Measurements from ENCODE around the gene LRRK2. TPM values are rescaled to one million over a fixed set of nuclear protein-coding genes. Genes with fewer than 3 reads are reported as not detected.

The LRRK2 gene
- total and polyA plus RNA-seq, 2 experiments from 2014 or later = 0.24 TPM; not detected in 1

DNA sequence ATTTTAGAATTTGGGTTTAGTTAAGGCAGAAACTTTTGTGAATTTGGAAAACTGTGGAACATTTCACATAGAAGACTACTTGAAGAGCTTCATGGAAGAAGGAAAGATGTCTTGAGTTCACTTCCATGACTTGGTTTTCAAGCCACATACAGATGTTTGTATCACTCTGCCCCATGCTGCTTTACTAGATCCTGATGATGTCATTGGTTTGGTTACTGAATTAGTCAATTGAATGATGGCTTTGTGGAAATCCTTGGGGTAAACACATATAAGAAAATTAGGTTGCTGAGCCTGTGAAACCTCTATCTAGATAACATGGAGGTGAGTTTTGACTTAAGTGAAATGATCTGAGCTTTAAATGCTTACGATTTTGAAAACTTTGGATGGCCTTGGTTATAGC lies 90.6 kb downstream of the LRRK2 start:
- Histone ChIP-seq H2AFZ (no peak overlapping the region), H3K27ac (ENCODE audit: low read depth) (no peak overlapping the region), H3F3A (replicated peaks; ENCODE audit: low read depth) (no peaks in the 10 kb centered on the region), H3K4me3 (no peak overlapping the region), H3K4me2 (no peak overlapping the region), H4K20me1 (replicated peaks; ENCODE audit: insufficient read depth) (no peaks in the 10 kb centered on the region), H3K79me2 (replicated peaks; ENCODE audit: insufficient read depth) (no peaks in the 10 kb centered on the region), H3K9me2 (ENCODE audit: insufficient read depth) (no peaks in the 10 kb centered on the region), H3K4me1 (ENCODE audit: insufficient read depth) (no peaks in the 10 kb centered on the region; the same call in 1 of the 2 replicates), H3K27me3 (ENCODE audit: insufficient read depth) (no peaks in the 10 kb centered on the region), H3K36me3 (ENCODE audit: insufficient read depth) (no peaks in the 10 kb centered on the region)
- no peaks in the 10 kb centered on the region for H3K4me1 Mint-ChIP-seq
- no peak overlapping the region for H3K27ac Mint-ChIP-seq
- no peaks in the 10 kb centered on the region for H3K9me3 Mint-ChIP-seq
- no peaks in the 10 kb centered on the region for H3K27me3 Mint-ChIP-seq (ENCODE audit: insufficient read depth, low read depth, poor library complexity)
- no peak for TF ChIP-seq ZNF331 (CRISPR knock-in tag; IDR thresholded peaks at IDR 0.05; ENCODE audit: low read depth)
- TF ChIP-seq EZH2phosphoT487 (IDR thresholded peaks at IDR 0.05; ENCODE audit: unreplicated experiment) = no peak
- TF ChIP-seq, protein P1, sequence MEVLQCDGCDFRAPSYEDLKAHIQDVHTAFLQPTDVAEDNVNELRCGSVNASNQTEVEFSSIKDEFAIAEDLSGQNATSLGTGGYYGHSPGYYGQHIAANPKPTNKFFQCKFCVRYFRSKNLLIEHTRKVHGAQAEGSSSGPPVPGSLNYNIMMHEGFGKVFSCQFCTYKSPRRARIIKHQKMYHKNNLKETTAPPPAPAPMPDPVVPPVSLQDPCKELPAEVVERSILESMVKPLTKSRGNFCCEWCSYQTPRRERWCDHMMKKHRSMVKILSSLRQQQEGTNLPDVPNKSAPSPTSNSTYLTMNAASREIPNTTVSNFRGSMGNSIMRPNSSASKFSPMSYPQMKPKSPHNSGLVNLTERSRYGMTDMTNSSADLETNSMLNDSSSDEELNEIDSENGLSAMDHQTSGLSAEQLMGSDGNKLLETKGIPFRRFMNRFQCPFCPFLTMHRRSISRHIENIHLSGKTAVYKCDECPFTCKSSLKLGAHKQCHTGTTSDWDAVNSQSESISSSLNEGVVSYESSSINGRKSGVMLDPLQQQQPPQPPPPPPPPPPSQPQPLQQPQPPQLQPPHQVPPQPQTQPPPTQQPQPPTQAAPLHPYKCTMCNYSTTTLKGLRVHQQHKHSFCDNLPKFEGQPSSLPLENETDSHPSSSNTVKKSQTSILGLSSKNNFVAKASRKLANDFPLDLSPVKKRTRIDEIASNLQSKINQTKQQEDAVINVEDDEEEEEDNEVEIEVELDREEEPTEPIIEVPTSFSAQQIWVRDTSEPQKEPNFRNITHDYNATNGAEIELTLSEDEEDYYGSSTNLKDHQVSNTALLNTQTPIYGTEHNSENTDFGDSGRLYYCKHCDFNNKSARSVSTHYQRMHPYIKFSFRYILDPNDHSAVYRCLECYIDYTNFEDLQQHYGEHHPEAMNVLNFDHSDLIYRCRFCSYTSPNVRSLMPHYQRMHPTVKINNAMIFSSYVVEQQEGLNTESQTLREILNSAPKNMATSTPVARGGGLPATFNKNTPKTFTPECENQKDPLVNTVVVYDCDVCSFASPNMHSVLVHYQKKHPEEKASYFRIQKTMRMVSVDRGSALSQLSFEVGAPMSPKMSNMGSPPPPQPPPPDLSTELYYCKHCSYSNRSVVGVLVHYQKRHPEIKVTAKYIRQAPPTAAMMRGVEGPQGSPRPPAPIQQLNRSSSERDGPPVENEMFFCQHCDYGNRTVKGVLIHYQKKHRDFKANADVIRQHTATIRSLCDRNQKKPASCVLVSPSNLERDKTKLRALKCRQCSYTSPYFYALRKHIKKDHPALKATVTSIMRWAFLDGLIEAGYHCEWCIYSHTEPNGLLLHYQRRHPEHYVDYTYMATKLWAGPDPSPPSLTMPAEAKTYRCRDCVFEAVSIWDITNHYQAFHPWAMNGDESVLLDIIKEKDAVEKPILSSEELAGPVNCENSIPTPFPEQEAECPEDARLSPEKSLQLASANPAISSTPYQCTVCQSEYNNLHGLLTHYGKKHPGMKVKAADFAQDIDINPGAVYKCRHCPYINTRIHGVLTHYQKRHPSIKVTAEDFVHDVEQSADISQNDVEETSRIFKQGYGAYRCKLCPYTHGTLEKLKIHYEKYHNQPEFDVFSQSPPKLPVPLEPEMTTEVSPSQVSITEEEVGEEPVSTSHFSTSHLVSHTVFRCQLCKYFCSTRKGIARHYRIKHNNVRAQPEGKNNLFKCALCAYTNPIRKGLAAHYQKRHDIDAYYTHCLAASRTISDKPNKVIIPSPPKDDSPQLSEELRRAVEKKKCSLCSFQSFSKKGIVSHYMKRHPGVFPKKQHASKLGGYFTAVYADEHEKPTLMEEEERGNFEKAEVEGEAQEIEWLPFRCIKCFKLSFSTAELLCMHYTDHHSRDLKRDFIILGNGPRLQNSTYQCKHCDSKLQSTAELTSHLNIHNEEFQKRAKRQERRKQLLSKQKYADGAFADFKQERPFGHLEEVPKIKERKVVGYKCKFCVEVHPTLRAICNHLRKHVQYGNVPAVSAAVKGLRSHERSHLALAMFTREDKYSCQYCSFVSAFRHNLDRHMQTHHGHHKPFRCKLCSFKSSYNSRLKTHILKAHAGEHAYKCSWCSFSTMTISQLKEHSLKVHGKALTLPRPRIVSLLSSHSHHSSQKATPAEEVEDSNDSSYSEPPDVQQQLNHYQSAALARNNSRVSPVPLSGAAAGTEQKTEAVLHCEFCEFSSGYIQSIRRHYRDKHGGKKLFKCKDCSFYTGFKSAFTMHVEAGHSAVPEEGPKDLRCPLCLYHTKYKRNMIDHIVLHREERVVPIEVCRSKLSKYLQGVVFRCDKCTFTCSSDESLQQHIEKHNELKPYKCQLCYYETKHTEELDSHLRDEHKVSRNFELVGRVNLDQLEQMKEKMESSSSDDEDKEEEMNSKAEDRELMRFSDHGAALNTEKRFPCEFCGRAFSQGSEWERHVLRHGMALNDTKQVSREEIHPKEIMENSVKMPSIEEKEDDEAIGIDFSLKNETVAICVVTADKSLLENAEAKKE (CRISPR knock-in tag; IDR thresholded peaks at IDR 0.05) = no peak
- no peak for TF ChIP-seq EZH2 (IDR thresholded peaks at IDR 0.05; ENCODE audit: low read depth, unreplicated experiment)
- TF ChIP-seq, protein P2, sequence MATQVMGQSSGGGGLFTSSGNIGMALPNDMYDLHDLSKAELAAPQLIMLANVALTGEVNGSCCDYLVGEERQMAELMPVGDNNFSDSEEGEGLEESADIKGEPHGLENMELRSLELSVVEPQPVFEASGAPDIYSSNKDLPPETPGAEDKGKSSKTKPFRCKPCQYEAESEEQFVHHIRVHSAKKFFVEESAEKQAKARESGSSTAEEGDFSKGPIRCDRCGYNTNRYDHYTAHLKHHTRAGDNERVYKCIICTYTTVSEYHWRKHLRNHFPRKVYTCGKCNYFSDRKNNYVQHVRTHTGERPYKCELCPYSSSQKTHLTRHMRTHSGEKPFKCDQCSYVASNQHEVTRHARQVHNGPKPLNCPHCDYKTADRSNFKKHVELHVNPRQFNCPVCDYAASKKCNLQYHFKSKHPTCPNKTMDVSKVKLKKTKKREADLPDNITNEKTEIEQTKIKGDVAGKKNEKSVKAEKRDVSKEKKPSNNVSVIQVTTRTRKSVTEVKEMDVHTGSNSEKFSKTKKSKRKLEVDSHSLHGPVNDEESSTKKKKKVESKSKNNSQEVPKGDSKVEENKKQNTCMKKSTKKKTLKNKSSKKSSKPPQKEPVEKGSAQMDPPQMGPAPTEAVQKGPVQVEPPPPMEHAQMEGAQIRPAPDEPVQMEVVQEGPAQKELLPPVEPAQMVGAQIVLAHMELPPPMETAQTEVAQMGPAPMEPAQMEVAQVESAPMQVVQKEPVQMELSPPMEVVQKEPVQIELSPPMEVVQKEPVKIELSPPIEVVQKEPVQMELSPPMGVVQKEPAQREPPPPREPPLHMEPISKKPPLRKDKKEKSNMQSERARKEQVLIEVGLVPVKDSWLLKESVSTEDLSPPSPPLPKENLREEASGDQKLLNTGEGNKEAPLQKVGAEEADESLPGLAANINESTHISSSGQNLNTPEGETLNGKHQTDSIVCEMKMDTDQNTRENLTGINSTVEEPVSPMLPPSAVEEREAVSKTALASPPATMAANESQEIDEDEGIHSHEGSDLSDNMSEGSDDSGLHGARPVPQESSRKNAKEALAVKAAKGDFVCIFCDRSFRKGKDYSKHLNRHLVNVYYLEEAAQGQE (IDR thresholded peaks at IDR 0.05; ENCODE audit: unreplicated experiment) = no peak
- TF ChIP-seq, protein P3, sequence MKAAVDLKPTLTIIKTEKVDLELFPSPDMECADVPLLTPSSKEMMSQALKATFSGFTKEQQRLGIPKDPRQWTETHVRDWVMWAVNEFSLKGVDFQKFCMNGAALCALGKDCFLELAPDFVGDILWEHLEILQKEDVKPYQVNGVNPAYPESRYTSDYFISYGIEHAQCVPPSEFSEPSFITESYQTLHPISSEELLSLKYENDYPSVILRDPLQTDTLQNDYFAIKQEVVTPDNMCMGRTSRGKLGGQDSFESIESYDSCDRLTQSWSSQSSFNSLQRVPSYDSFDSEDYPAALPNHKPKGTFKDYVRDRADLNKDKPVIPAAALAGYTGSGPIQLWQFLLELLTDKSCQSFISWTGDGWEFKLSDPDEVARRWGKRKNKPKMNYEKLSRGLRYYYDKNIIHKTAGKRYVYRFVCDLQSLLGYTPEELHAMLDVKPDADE (IDR thresholded peaks at IDR 0.05) = no peak
- no peak for TF ChIP-seq POLR2AphosphoS5 (IDR thresholded peaks at IDR 0.05; ENCODE audit: low read depth)
- no peak for TF ChIP-seq STAT1 (IDR thresholded peaks at IDR 0.05; ENCODE audit: unreplicated experiment)
- TF ChIP-seq CREB1 (CRISPR knock-in tag; IDR thresholded peaks at IDR 0.05; ENCODE audit: low read depth) = no peak
- TF ChIP-seq ZNF114 (CRISPR knock-in tag; IDR thresholded peaks at IDR 0.05) = no peak
- TF ChIP-seq NANOG (IDR thresholded peaks at IDR 0.05; ENCODE audit: borderline replicate concordance) = no peak
- TF ChIP-seq, protein P4, sequence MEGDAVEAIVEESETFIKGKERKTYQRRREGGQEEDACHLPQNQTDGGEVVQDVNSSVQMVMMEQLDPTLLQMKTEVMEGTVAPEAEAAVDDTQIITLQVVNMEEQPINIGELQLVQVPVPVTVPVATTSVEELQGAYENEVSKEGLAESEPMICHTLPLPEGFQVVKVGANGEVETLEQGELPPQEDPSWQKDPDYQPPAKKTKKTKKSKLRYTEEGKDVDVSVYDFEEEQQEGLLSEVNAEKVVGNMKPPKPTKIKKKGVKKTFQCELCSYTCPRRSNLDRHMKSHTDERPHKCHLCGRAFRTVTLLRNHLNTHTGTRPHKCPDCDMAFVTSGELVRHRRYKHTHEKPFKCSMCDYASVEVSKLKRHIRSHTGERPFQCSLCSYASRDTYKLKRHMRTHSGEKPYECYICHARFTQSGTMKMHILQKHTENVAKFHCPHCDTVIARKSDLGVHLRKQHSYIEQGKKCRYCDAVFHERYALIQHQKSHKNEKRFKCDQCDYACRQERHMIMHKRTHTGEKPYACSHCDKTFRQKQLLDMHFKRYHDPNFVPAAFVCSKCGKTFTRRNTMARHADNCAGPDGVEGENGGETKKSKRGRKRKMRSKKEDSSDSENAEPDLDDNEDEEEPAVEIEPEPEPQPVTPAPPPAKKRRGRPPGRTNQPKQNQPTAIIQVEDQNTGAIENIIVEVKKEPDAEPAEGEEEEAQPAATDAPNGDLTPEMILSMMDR (conservative IDR thresholded peaks at IDR 0.05; ENCODE audit: low read depth in 2 of 2) = no peak
- TF ChIP-seq JUNB (IDR thresholded peaks at IDR 0.05; ENCODE audit: unreplicated experiment) = no peak
- no peak for ATAC-seq
- no peak for DNase-seq (ENCODE audit: low spot score)
- no peak overlapping the region for H3K4me3 Mint-ChIP-seq
- H3K36me3 Mint-ChIP-seq (ENCODE audit: low read depth) = no peaks in the 10 kb centered on the region

Data from GM23338 (cell line).